Measurements from ENCODE around the gene FOXL3. TPM values are rescaled to one million over a fixed set of nuclear protein-coding genes. Genes with fewer than 3 reads are reported as not detected.

The FOXL3 gene
- total RNA-seq, 1 experiment from 2014 or later = not detected

DNA sequence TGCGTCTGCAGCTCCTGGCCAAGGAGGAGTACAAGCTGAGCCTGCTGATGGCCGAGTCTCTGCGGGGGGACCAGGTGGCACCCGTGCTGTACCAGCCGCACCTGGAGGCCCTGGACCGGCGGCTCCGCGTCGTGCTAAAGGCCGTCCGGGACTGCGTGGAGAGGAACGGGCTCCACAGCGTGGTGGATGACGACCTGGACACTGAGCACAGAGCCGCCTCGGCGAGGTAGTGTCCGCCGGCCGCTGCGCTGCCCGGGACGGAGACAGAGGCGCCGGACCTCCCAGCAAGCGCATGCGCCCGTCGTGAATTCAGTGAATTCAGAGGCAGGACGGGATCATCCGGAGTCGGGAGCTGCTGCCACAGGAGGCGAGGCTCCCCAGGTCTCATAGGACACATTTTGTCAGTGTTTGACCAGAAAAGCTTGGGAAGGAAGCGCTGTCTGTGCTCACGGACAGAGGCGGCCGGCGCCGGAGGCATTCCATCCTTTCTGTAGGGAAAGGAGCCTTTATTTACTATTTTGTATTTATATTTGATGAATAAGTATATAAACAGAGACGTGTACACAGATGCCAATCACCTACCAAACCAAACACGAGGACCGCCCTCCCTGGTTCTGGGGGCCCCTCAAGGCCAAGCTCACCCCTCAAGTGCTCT, 30.1 kb upstream of the FOXL3 start:
- H2AFZ ChIP-seq (ENCODE audit: low read depth, low read length, poor library complexity, severe bottlenecking) = no peak overlapping the region
- DNase-seq (ENCODE audit: low read depth, low spot score) (no peak), ATAC-seq (no peak)
- H3K27ac ChIP-seq (ENCODE audit: low read depth, low read length) = no peak overlapping the region
- TF ChIP-seq, protein P1, sequence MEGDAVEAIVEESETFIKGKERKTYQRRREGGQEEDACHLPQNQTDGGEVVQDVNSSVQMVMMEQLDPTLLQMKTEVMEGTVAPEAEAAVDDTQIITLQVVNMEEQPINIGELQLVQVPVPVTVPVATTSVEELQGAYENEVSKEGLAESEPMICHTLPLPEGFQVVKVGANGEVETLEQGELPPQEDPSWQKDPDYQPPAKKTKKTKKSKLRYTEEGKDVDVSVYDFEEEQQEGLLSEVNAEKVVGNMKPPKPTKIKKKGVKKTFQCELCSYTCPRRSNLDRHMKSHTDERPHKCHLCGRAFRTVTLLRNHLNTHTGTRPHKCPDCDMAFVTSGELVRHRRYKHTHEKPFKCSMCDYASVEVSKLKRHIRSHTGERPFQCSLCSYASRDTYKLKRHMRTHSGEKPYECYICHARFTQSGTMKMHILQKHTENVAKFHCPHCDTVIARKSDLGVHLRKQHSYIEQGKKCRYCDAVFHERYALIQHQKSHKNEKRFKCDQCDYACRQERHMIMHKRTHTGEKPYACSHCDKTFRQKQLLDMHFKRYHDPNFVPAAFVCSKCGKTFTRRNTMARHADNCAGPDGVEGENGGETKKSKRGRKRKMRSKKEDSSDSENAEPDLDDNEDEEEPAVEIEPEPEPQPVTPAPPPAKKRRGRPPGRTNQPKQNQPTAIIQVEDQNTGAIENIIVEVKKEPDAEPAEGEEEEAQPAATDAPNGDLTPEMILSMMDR (IDR thresholded peaks at IDR 0.05 in 2 of 3, conservative IDR thresholded peaks at IDR 0.05 in 1 of 3; ENCODE audit: borderline replicate concordance in 1 of 3, insufficient read depth in 1 of 3, low read depth in 2 of 3, low read length in 2 of 3) = no peak
- TF ChIP-seq SP1 (IDR thresholded peaks at IDR 0.05; ENCODE audit: low read depth) (no peak), EZH2phosphoT487 (IDR thresholded peaks at IDR 0.05; ENCODE audit: borderline replicate concordance) (no peak), SRF (IDR thresholded peaks at IDR 0.05; ENCODE audit: low read depth) (no peak), EZH2 (IDR thresholded peaks at IDR 0.05) (no peak), POLR2A (IDR thresholded peaks at IDR 0.05; ENCODE audit: borderline replicate concordance, extremely low read depth, insufficient read depth, insufficient read length) (no peak), CEBPB (IDR thresholded peaks at IDR 0.05; ENCODE audit: low read depth) (no peak), FOSL1 (IDR thresholded peaks at IDR 0.05; ENCODE audit: low read depth) (no peak), ZNF274 (IDR thresholded peaks at IDR 0.05; ENCODE audit: low read depth, low read length) (no peak), CBX3 (IDR thresholded peaks at IDR 0.05; ENCODE audit: low read depth) (no peak), TCF7L2 (IDR thresholded peaks at IDR 0.05; ENCODE audit: borderline replicate concordance, extremely low read depth, insufficient read depth, insufficient read length) (no peak), MAX (IDR thresholded peaks at IDR 0.05) (no peak), ZBTB33 (IDR thresholded peaks at IDR 0.05; ENCODE audit: extremely low read depth, insufficient replicate concordance, low read length) (no peak)
- TF ChIP-seq, protein P2, sequence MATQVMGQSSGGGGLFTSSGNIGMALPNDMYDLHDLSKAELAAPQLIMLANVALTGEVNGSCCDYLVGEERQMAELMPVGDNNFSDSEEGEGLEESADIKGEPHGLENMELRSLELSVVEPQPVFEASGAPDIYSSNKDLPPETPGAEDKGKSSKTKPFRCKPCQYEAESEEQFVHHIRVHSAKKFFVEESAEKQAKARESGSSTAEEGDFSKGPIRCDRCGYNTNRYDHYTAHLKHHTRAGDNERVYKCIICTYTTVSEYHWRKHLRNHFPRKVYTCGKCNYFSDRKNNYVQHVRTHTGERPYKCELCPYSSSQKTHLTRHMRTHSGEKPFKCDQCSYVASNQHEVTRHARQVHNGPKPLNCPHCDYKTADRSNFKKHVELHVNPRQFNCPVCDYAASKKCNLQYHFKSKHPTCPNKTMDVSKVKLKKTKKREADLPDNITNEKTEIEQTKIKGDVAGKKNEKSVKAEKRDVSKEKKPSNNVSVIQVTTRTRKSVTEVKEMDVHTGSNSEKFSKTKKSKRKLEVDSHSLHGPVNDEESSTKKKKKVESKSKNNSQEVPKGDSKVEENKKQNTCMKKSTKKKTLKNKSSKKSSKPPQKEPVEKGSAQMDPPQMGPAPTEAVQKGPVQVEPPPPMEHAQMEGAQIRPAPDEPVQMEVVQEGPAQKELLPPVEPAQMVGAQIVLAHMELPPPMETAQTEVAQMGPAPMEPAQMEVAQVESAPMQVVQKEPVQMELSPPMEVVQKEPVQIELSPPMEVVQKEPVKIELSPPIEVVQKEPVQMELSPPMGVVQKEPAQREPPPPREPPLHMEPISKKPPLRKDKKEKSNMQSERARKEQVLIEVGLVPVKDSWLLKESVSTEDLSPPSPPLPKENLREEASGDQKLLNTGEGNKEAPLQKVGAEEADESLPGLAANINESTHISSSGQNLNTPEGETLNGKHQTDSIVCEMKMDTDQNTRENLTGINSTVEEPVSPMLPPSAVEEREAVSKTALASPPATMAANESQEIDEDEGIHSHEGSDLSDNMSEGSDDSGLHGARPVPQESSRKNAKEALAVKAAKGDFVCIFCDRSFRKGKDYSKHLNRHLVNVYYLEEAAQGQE (IDR thresholded peaks at IDR 0.05; ENCODE audit: low read depth) = no peak
- no peak overlapping the region for H3K4me2 ChIP-seq (ENCODE audit: low read length)
- H4K20me1 ChIP-seq (ENCODE audit: insufficient read depth) = no peaks in the 10 kb centered on the region
- no peaks in the 10 kb centered on the region for H3K4me1 ChIP-seq (ENCODE audit: control insufficient read depth in 1 of 2, insufficient read depth in 2 of 2, low read length in 2 of 2)
- H3K9me3 ChIP-seq (ENCODE audit: control insufficient read depth in 1 of 2, insufficient read depth in 1 of 2, low read depth in 1 of 2, low read length in 2 of 2) = peaks cover 22 to 31% of the 10 kb centered on the region in 2 experiments; a peak in 2 of 4 replicates
- POLR2A ChIA-PET = no interaction called here
- RAD21 ChIA-PET (ENCODE audit: low non-redundant PET in 1 of 2, low total read pairs in 2 of 2, uncharacterized antibody in 2 of 2, unreplicated experiment in 2 of 2) = no interaction called here
- no peaks in the 10 kb centered on the region for H3K9me2 ChIP-seq (ENCODE audit: insufficient read depth)
- H3K9ac ChIP-seq (ENCODE audit: low read length) = no peak overlapping the region
- CTCF ChIA-PET = no interaction called here
- intact Hi-C loops (cut with micrococcal nuclease) = no loop called here
- BruUV-seq (replicated peaks) = no TSS peak
- H3K79me2 ChIP-seq (ENCODE audit: insufficient read depth, low read length) = no peaks in the 10 kb centered on the region
- no peaks in the 10 kb centered on the region for H3K27me3 ChIP-seq (ENCODE audit: insufficient read depth, low read length)
- peaks cover 0 to 5% of the 10 kb centered on the region in 2 experiments; a peak in 2 of 4 replicates for H3K36me3 ChIP-seq (ENCODE audit: control insufficient read depth in 1 of 2, insufficient read depth in 2 of 2, low read length in 2 of 2)
- H3K4me3 ChIP-seq (replicated peaks in 1 of 2; ENCODE audit: low read depth in 1 of 2, low read length in 2 of 2) = no peak overlapping the region
